HepG2 (cell line): ENCODE data around the gene PLOD3. TPM values are rescaled to one million over a fixed set of nuclear protein-coding genes. Genes with fewer than 3 reads are reported as not detected.

Experiments used
- ARHGAP35 ChIP-seq: sonication (generic); formaldehyde crosslinking; IDR thresholded peaks from 2 replicates; pipeline ENCODE4 v1.9.0; 2022; ENCODE audit warnings: mild to moderate bottlenecking, inconsistent platforms, moderate library complexity, missing genetic modification reagents, borderline replicate concordance
- ATF7 ChIP-seq, 2 experiments: fragments of 450-650 bp in 1 of 2; sonication (generic) in 1 of 2; formaldehyde crosslinking in 1 of 2; IDR thresholded peaks; 2 replicates each; pipeline versions ENCODE4 v1.4.0 to v1.6.1; 2016 to 2020; ENCODE audit warnings: antibody characterized with exemption in 1 of 2, mild to moderate bottlenecking in 1 of 2, missing genetic modification reagents in 1 of 2
- CHD2 ChIP-seq: IDR thresholded peaks from 2 replicates; pipeline ENCODE4 v1.6.1; 2011; ENCODE audit warnings: low read depth, low read length, improper control_type of control experiment
- CREM ChIP-seq, 2 experiments: sonication (generic) in 1 of 2; formaldehyde crosslinking in 1 of 2; IDR thresholded peaks; 2 replicates each; pipeline versions ENCODE4 v1.4.0 to v1.6.1; 2016 to 2020; ENCODE audit warnings: antibody characterized with exemption in 1 of 2, mild to moderate bottlenecking in 1 of 2, missing genetic modification reagents in 1 of 2
- ETV5 ChIP-seq: IDR thresholded peaks from 2 replicates; pipeline ENCODE4 v1.6.1; 2018; ENCODE audit warnings: missing biosample characterization, missing genetic modification reagents, inconsistent platforms, borderline replicate concordance
- HNRNPLL ChIP-seq: fragments of 200-400 bp; formaldehyde crosslinking; IDR thresholded peaks from 2 replicates; pipeline ENCODE4 v1.6.1; 2017; ENCODE audit warnings: mild to moderate bottlenecking, low read depth, low read length; ENCODE audit not compliant: poor library complexity, severe bottlenecking
- JUN ChIP-seq: sonication (generic); formaldehyde crosslinking; IDR thresholded peaks from 2 replicates; pipeline ENCODE4 v1.4.0; 2020; ENCODE audit warnings: mild to moderate bottlenecking, missing genetic modification reagents
- KDM5A ChIP-seq: fragments of 200-600 bp; sonication (generic); IDR thresholded peaks from 2 replicates; pipeline ENCODE4 v1.7.0; 2018; ENCODE audit warnings: antibody characterized with exemption, mild to moderate bottlenecking, low read length, borderline replicate concordance
- NAIF1 ChIP-seq: sonication (generic); formaldehyde crosslinking; IDR thresholded peaks from 2 replicates; pipeline ENCODE4 v1.5.0; 2020; ENCODE audit warnings: mild to moderate bottlenecking, missing genetic modification reagents, borderline replicate concordance
- NFYC ChIP-seq: IDR thresholded peaks from 2 replicates; pipeline ENCODE4 v1.6.1; 2016; ENCODE audit warnings: missing genetic modification reagents, missing compliant biosample characterization
- PCBP1 ChIP-seq: fragments of 200-400 bp; formaldehyde crosslinking; IDR thresholded peaks from 2 replicates; pipeline ENCODE4 v1.6.1; 2017; ENCODE audit warnings: mild to moderate bottlenecking, low read depth, low read length, borderline replicate concordance
- PHF8 ChIP-seq: sonication (generic); formaldehyde crosslinking; IDR thresholded peaks from 2 replicates; pipeline ENCODE4 v1.5.0; 2020; ENCODE audit warnings: missing genetic modification reagents
- RBAK ChIP-seq: sonication (generic); formaldehyde crosslinking; IDR thresholded peaks from 2 replicates; pipeline ENCODE4 v1.5.1; 2020; ENCODE audit warnings: mild to moderate bottlenecking, missing genetic modification reagents
- SIN3A ChIP-seq: IDR thresholded peaks from 2 replicates; pipeline ENCODE4 v1.6.1; 2011; ENCODE audit warnings: low read depth, mild to moderate bottlenecking, control low read depth, low read length, borderline replicate concordance
- TBX2 ChIP-seq: sonication (generic); formaldehyde crosslinking; IDR thresholded peaks from 2 replicates; pipeline ENCODE4 v1.5.0; 2020; ENCODE audit warnings: missing genetic modification reagents, mild to moderate bottlenecking, borderline replicate concordance
- TGIF2 ChIP-seq: IDR thresholded peaks from 2 replicates; pipeline ENCODE4 v1.6.1; 2016; ENCODE audit warnings: control low read depth, missing compliant biosample characterization
- ZNF501 ChIP-seq: sonication (generic); formaldehyde crosslinking; IDR thresholded peaks from 2 replicates; pipeline ENCODE4 v1.5.1; 2020; ENCODE audit warnings: mild to moderate bottlenecking, moderate library complexity, missing genetic modification reagents
- ZNF574 ChIP-seq: sonication (generic); formaldehyde crosslinking; IDR thresholded peaks from 2 replicates; pipeline ENCODE4 v1.4.0; 2020; ENCODE audit warnings: missing genetic modification reagents
- ZNF703 ChIP-seq: sonication (generic); formaldehyde crosslinking; IDR thresholded peaks from 2 replicates; pipeline ENCODE4 v1.5.1; 2020; ENCODE audit warnings: missing genetic modification reagents, mild to moderate bottlenecking, moderate library complexity, borderline replicate concordance
- ZNF710 ChIP-seq: sonication (generic); formaldehyde crosslinking; IDR thresholded peaks from 2 replicates; pipeline ENCODE4 v1.5.0; 2020; ENCODE audit warnings: mild to moderate bottlenecking, missing genetic modification reagents, borderline replicate concordance
- ZNF761 ChIP-seq: sonication (generic); formaldehyde crosslinking; conservative IDR thresholded peaks from 2 replicates; pipeline ENCODE4 v1.4.0; 2020; ENCODE audit warnings: mild to moderate bottlenecking, missing genetic modification reagents
- ZNF772 ChIP-seq: sonication (generic); formaldehyde crosslinking; IDR thresholded peaks from 2 replicates; pipeline ENCODE4 v1.5.0; 2020; ENCODE audit warnings: mild to moderate bottlenecking, missing genetic modification reagents
- ZNF777 ChIP-seq: sonication (generic); formaldehyde crosslinking; IDR thresholded peaks from 2 replicates; pipeline ENCODE4 v1.4.0; 2020; ENCODE audit warnings: missing genetic modification reagents
- ZNF788 ChIP-seq: sonication (generic); formaldehyde crosslinking; IDR thresholded peaks from 2 replicates; pipeline ENCODE4 v1.5.0; 2020; ENCODE audit warnings: mild to moderate bottlenecking, missing genetic modification reagents, borderline replicate concordance
- ZNF891 ChIP-seq: sonication (generic); formaldehyde crosslinking; IDR thresholded peaks from 2 replicates; pipeline ENCODE4 v1.5.0; 2020; ENCODE audit warnings: mild to moderate bottlenecking, missing genetic modification reagents
- polyA plus RNA-seq, 8 experiments: library from polyadenylated mRNA; depleted of rRNA in 3 of 8; stranded (reverse) in 7 of 8; unstranded in 1 of 8; fragments of >200 nt; fragmentation: Illumina TruSeq in 4 of 8; extraction: Trizol in 4 of 8; gene quantifications; 2 replicates each; pipeline versions ENCODE4 v1.2.1 to v1.2.3, GENCODE V29; 2011 to 2016; ENCODE audit warnings: low read depth in 4 of 8, missing spikeins in 1 of 8, mixed read lengths in 1 of 8; ENCODE audit not compliant: insufficient read depth in 1 of 8
- total RNA-seq, 5 experiments: library from RNA; depleted of rRNA; stranded (reverse); fragments of >200 nt; fragmentation: Illumina TruSeq; extraction: Trizol; gene quantifications; 2 replicates each; pipeline ENCODE4 v1.2.3, GENCODE V29; 2016; ENCODE audit warnings: low read depth in 1 of 5

Gene PLOD3
- total and polyA plus RNA-seq, 2 of the 13 experiments (the other 11 are each of a cell fraction or from before 2014, with no cell fraction given) = 65.8 to 67.4 TPM

DNA sequence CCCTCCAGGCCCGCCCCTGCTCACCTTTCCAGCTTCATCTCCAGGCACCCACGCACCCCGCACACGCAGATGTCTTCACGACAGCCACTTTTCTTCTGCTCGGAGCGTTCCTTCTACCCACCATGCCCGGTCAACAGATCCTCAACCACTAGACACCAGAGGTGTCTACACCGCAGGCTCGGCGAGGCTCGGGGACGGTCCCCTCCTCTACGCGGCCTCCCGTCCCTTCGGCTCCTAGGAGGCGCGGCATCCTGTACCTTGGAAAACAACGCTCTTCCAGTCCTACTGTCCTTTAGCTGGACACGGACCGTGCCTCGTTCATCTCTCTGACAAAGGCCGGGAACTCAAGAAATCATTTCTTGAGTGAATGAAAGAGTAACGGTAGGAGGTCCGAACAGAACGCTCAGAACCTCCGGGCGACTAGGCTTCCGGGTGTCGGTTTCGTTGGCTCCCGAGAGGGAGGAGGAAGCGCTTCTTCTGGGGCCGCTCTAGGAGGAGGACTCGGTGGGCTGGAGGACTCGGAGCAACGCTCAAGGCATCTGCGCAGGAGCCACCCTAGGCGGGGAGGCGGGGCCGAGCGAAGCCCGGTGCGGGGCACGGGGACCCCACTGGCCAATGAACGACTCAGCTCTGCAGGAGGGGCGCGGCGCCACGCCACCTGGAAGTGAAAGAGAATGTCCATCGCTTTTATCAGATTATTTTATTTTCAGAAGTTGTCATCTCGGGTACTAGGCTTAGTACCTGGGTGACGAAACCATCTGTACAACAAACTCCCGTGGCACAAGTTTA, 34.7 kb upstream of the PLOD3 start (continued):
- TF ChIP-seq ZNF574 (CRISPR knock-in tag) = peak; percentile 99
- TF ChIP-seq ZNF788 (CRISPR knock-in tag) = peak; percentile 71; the same call in 1 of the 2 replicates
- peak; percentile 56; the same call in 1 of the 2 replicates for TF ChIP-seq TBX2 (CRISPR knock-in tag)
- peak; percentile 18; the same call in 1 of the 2 replicates for TF ChIP-seq ZNF501 (CRISPR knock-in tag)
- peak; percentile 96 for TF ChIP-seq PHF8 (CRISPR knock-in tag)
- TF ChIP-seq PCBP1 = no peak
- 0 out of 2 replicates have a peak, but pooled peaks have one; percentile 31 for TF ChIP-seq ZNF761
- TF ChIP-seq RBAK (CRISPR knock-in tag) = no peak
- 0 out of 2 replicates have a peak, but pooled peaks have one; percentile 73 for TF ChIP-seq ZNF891 (CRISPR knock-in tag)
- TF ChIP-seq SIN3A = peak; percentile 92; the same call in 1 of the 2 replicates
- TF ChIP-seq KDM5A = peak; percentile 98
- no peak for TF ChIP-seq ZNF710 (CRISPR knock-in tag)
- peak; percentile 75 for TF ChIP-seq HNRNPLL
- TF ChIP-seq ZNF777 (CRISPR knock-in tag) = 0 out of 2 replicates have a peak, but pooled peaks have one; percentile 1
- TF ChIP-seq TGIF2 (CRISPR knock-in tag) = peak; percentile 59
- peak; percentile 33; the same call in 1 of the 2 replicates for TF ChIP-seq CHD2
- TF ChIP-seq CREM (IDR thresholded peaks at IDR 0.05) = peak; percentile 64
- TF ChIP-seq CREM (CRISPR knock-in tag; IDR thresholded peaks at IDR 0.05) = no peak
- no peak for TF ChIP-seq ATF7 (IDR thresholded peaks at IDR 0.05)
- no peak for TF ChIP-seq ATF7 (CRISPR knock-in tag; IDR thresholded peaks at IDR 0.05)
- TF ChIP-seq ZNF772 (CRISPR knock-in tag) = peak; percentile 44; the same call in 1 of the 2 replicates
- TF ChIP-seq ETV5 = peak; percentile 66
- peak; percentile 78 for TF ChIP-seq NFYC (CRISPR knock-in tag)
- TF ChIP-seq JUN (CRISPR knock-in tag) = peak; percentile 57; the same call in 1 of the 2 replicates
- no peak for TF ChIP-seq ARHGAP35
- TF ChIP-seq ZNF703 (CRISPR knock-in tag) = peak; percentile 37; the same call in 1 of the 2 replicates
- no peak for TF ChIP-seq NAIF1
